Neuronal stem cell (in vitro differentiated cells): Measurements from ENCODE around the gene AASDHPPT.

ENCODE experiments used
- DNase-seq: peaks from one replicate; pipeline ENCODE4 v3.0.0-alpha.2; 2013; ENCODE audit warnings: low spot score
- H2AFZ ChIP-seq: one replicate; pipeline ENCODE4 v1.6.1; 2013; ENCODE audit warnings: mild to moderate bottlenecking, low read length, inconsistent platforms
- H2AK5ac ChIP-seq: 2 replicates; pipeline ENCODE4 v1.6.1; 2013; ENCODE audit warnings: low read depth, mild to moderate bottlenecking, inconsistent platforms, low read length, moderate library complexity, mixed read lengths
- H2BK120ac ChIP-seq: 2 replicates; pipeline ENCODE4 v1.6.1; 2013; ENCODE audit warnings: low read depth, mild to moderate bottlenecking, inconsistent platforms, low read length, moderate library complexity, mixed read lengths
- H2BK12ac ChIP-seq: one replicate; pipeline ENCODE4 v1.6.1; 2013; ENCODE audit warnings: low read length, inconsistent platforms
- H2BK15ac ChIP-seq: 2 replicates; pipeline ENCODE4 v1.6.1; 2013; ENCODE audit warnings: mild to moderate bottlenecking, low read length, inconsistent platforms, mixed read lengths
- H2BK5ac ChIP-seq: one replicate; pipeline ENCODE4 v1.6.1; 2013; ENCODE audit warnings: inconsistent platforms, mild to moderate bottlenecking, low read length, moderate library complexity
- H3K14ac ChIP-seq: one replicate; pipeline ENCODE4 v1.6.1; 2013; ENCODE audit warnings: low read length, inconsistent platforms
- H3K18ac ChIP-seq: 2 replicates; pipeline ENCODE4 v1.6.1; 2013; ENCODE audit warnings: low read length, inconsistent platforms
- H3K23ac ChIP-seq: 2 replicates; pipeline ENCODE4 v1.6.1; 2013; ENCODE audit warnings: low read depth, mild to moderate bottlenecking, mixed read lengths, low read length, inconsistent platforms; ENCODE audit not compliant: poor library complexity
- H3K27ac ChIP-seq: replicated peaks from 3 replicates; pipeline ENCODE4 v1.5.1; 2013; ENCODE audit warnings: low read length, inconsistent platforms
- H3K27me3 ChIP-seq, 3 experiments: 2 replicates each; pipeline ENCODE4 v1.6.1; 2013; ENCODE audit warnings: low read length in 3 of 3, mild to moderate bottlenecking in 2 of 3, inconsistent platforms in 1 of 3, low read depth in 1 of 3, mixed read lengths in 1 of 3, moderate library complexity in 1 of 3; ENCODE audit not compliant: control insufficient read depth in 3 of 3, insufficient read depth in 3 of 3
- H3K36me3 ChIP-seq, 2 donors: replicated peaks in 1 of 2; 2 replicates each; pipeline ENCODE4 v1.6.1; 2013; ENCODE audit warnings: low read length in 2 of 2; ENCODE audit not compliant: control insufficient read depth in 2 of 2, insufficient read depth in 2 of 2
- H3K4ac ChIP-seq: 2 replicates; pipeline ENCODE4 v1.6.1; 2013; ENCODE audit warnings: inconsistent platforms, mild to moderate bottlenecking, low read length, moderate library complexity
- H3K4me1 ChIP-seq, 2 donors: 1 replicate in 1 of 2; 2 replicates in 1 of 2; pipeline ENCODE4 v1.6.1; 2013; ENCODE audit warnings: low read length in 2 of 2, low read depth in 1 of 2; ENCODE audit not compliant: control insufficient read depth in 2 of 2, insufficient read depth in 1 of 2
- H3K4me2 ChIP-seq: one replicate; pipeline ENCODE4 v1.6.1; 2013; ENCODE audit warnings: mild to moderate bottlenecking, low read length, inconsistent platforms; ENCODE audit not compliant: insufficient read depth, poor library complexity, severe bottlenecking
- H3K4me3 ChIP-seq, 2 donors: 2 replicates each; pipeline ENCODE4 v1.5.1; 2013; ENCODE audit warnings: low read length in 2 of 2, mild to moderate bottlenecking in 2 of 2, inconsistent platforms in 1 of 2, moderate library complexity in 1 of 2
- H3K79me1 ChIP-seq: one replicate; pipeline ENCODE4 v1.6.1; 2013; ENCODE audit warnings: low read depth, mild to moderate bottlenecking, inconsistent platforms, low read length, moderate library complexity
- H3K9ac ChIP-seq: one replicate; pipeline ENCODE4 v1.6.1; 2013; ENCODE audit warnings: mild to moderate bottlenecking, low read depth, low read length, inconsistent platforms; ENCODE audit not compliant: poor library complexity
- H3K9me3 ChIP-seq, 2 donors: replicated peaks in 1 of 2; 2 replicates each; pipeline versions ENCODE3 to v1.6.1; 2013; ENCODE audit warnings: low read length in 2 of 2, mild to moderate bottlenecking in 2 of 2, inconsistent platforms in 1 of 2, low read depth in 1 of 2, mixed read lengths in 1 of 2, moderate library complexity in 1 of 2; ENCODE audit not compliant: control insufficient read depth in 2 of 2, insufficient read depth in 1 of 2
- H4K8ac ChIP-seq: one replicate; pipeline ENCODE4 v1.6.1; 2013; ENCODE audit warnings: low read depth, mild to moderate bottlenecking, inconsistent platforms, low read length, moderate library complexity
- H4K91ac ChIP-seq: one replicate; pipeline ENCODE4 v1.6.1; 2013; ENCODE audit warnings: low read length, low read depth, mild to moderate bottlenecking, inconsistent platforms; ENCODE audit not compliant: poor library complexity
- WGBS, 2 donors: extraction: QIAGEN DNeasy Blood & Tissue Kit; methylation state at CpG; one replicate each; pipeline ENCODE4 v1.1.7; 2013; ENCODE audit warnings: missing lambda C conversion rate in 2 of 2, mixed read lengths in 1 of 2; ENCODE audit not compliant: insufficient read length in 2 of 2, insufficient replicate concordance in 1 of 2; ENCODE audit errors: extremely low coverage in 2 of 2; 5-methylcytosine and 5-hydroxymethylcytosine counted together

The AASDHPPT gene

GRCh38 chr11:106032861-106033260 is 44.6 kb upstream of the AASDHPPT start:
- no peak overlapping the region for H2BK15ac ChIP-seq
- H3K27me3 ChIP-seq = no peaks in the 10 kb centered on the region
- peaks cover 0 to 7% of the 10 kb centered on the region in 2 donors for H3K4me1 ChIP-seq
- no peak overlapping the region for H3K4me2 ChIP-seq
- no peak overlapping the region for H4K91ac ChIP-seq
- no peak overlapping the region for H3K9ac ChIP-seq
- no peak overlapping the region for H3K18ac ChIP-seq
- no peak for DNase-seq
- no peak overlapping the region for H3K27ac ChIP-seq
- H3K79me1 ChIP-seq = no peaks in the 10 kb centered on the region
- no peak overlapping the region for H2BK120ac ChIP-seq
- no peak overlapping the region for H2AK5ac ChIP-seq
- H2AFZ ChIP-seq = no peak overlapping the region
- no peaks in the 10 kb centered on the region for H3K9me3 ChIP-seq
- no peak overlapping the region for H4K8ac ChIP-seq
- no CpG with 5 or more reads among the region's 2 CpGs for WGBS, 2 donors
- H3K23ac ChIP-seq = no peak overlapping the region
- no peak overlapping the region for H3K4me3 ChIP-seq
- H3K14ac ChIP-seq = no peak overlapping the region
- H2BK12ac ChIP-seq = no peak overlapping the region
- no peak overlapping the region for H2BK5ac ChIP-seq
- no peaks in the 10 kb centered on the region for H3K36me3 ChIP-seq
- no peak overlapping the region for H3K4ac ChIP-seq

GRCh38 chr11:106043540-106043939 is 33.9 kb upstream of the AASDHPPT start:
- Histone ChIP-seq H4K8ac (no peak overlapping the region), H3K4me3 (no peak overlapping the region), H3K18ac (no peak overlapping the region), H2AFZ (no peak overlapping the region), H3K9ac (no peak overlapping the region), H3K27ac (no peak overlapping the region), H2BK120ac (no peak overlapping the region), H3K4me2 (no peak overlapping the region), H3K36me3 (no peaks in the 10 kb centered on the region), H2BK15ac (no peak overlapping the region), H4K91ac (no peak overlapping the region), H3K23ac (no peak overlapping the region), H2BK12ac (no peak overlapping the region), H2BK5ac (no peak overlapping the region), H2AK5ac (no peak overlapping the region), H3K27me3 (no peaks in the 10 kb centered on the region), H3K4ac (no peak overlapping the region), H3K9me3 (no peaks in the 10 kb centered on the region), H3K4me1 (no peaks in the 10 kb centered on the region), H3K14ac (no peak overlapping the region), H3K79me1 (no peaks in the 10 kb centered on the region)
- no peak for DNase-seq

DNA sequence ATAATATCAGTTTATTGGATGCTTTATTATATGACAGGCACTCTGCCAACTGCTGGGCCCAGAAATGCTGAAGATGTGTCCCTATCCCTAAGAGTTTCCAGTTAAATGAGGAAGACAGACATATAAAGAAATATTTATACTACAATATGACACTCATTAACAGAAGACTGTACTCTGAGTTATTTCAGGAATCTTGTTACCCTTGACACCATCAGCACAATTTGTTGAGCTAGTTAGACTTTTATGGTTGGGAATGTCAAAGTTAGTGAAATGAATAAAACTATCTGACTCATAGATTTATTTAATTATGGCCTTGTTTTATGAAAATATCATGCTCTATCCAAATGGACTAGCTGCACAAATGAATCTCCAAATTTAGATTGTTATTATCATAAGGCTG is 29.8 kb upstream of the AASDHPPT start:
- Histone ChIP-seq H3K4me3 (no peak overlapping the region), H3K9me3 (no peaks in the 10 kb centered on the region), H2BK5ac (no peak overlapping the region), H3K36me3 (no peaks in the 10 kb centered on the region), H3K27ac (no peak overlapping the region), H2BK15ac (no peak overlapping the region), H3K23ac (no peak overlapping the region), H2AFZ (no peak overlapping the region), H2AK5ac (no peak overlapping the region), H3K18ac (no peak overlapping the region), H3K14ac (no peak overlapping the region), H3K4ac (no peak overlapping the region), H3K79me1 (no peaks in the 10 kb centered on the region), H2BK120ac (no peak overlapping the region), H4K91ac (no peak overlapping the region), H4K8ac (no peak overlapping the region), H3K27me3 (no peaks in the 10 kb centered on the region), H3K9ac (no peak overlapping the region), H3K4me1 (no peaks in the 10 kb centered on the region), H2BK12ac (no peak overlapping the region), H3K4me2 (no peak overlapping the region)
- no peak for DNase-seq

DNA sequence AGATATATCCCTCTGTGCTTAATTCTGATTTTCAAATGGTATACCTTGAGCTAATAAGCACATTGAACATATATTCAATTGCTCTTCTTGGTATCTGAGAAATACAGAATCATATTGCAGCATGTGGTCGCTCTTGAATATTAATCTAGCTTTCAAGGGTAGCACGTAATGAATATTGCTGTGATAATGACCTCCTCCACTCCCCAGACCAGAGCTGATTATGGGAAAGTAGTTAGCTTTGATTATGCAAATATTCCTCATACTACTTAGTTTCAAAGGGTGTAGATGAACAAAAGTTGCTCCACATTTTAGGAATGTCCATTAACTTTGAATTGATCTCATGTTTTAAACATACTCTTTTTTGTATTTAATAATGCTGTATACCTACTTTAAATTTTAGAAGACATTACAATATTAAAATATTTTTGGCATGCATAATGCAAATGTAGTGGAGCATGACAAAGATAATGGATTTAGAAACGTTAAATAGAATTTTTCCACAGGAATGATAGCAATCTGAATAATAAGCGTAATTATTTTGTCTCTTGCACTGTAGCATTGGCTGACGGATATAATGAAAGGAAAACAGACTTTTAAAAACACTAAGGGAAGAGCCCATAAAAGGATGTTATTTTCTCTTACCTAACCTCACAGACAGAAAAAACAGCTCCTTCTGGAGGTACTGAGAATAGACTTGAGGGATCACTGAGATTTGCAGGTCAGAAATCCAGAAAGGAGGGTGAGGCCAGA is 27.6 kb upstream of the AASDHPPT start:
- Histone ChIP-seq H3K27me3 (no peaks in the 10 kb centered on the region), H3K23ac (no peak overlapping the region), H3K4ac (no peak overlapping the region), H2BK12ac (no peak overlapping the region), H3K27ac (no peak overlapping the region), H2BK15ac (no peak overlapping the region), H3K18ac (no peak overlapping the region), H3K14ac (no peak overlapping the region), H3K9ac (no peak overlapping the region), H3K4me2 (no peak overlapping the region), H3K4me1 (no peaks in the 10 kb centered on the region), H2BK5ac (no peak overlapping the region), H4K91ac (no peak overlapping the region), H3K36me3 (no peaks in the 10 kb centered on the region), H3K9me3 (no peaks in the 10 kb centered on the region), H2AFZ (no peak overlapping the region), H2AK5ac (no peak overlapping the region), H4K8ac (no peak overlapping the region), H2BK120ac (no peak overlapping the region), H3K4me3 (no peak overlapping the region), H3K79me1 (no peaks in the 10 kb centered on the region)
- no peak for DNase-seq
- no CpG with 5 or more reads among the region's 5 CpGs for WGBS, 2 donors
